Measurements from ENCODE around the gene TRPC4.

TRPC4 gene

DNA sequence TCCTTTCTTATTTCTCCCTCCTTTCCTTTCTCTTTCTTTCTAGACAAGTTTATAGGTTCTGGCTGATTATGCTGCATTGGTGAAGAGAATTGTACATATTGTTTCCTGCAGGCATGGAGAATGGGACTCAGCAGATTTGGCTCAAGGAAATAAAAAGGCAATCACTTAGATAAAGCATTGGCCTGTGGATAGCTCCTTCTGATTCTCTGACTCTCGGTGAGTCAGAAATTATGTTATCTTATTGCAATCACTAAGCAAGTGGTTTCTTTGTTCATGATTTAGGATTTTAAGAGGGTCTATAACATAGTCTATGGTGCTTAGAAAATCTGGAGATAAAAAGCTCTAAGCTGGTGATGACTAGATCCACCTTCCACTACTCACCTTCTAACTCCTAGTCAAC lies 217.0 kb downstream of the TRPC4 start:
- DNase-seq, result no peak

GRCh38 chr13:37651891-37652290 lies 217.7 kb downstream of the TRPC4 start:
- no peak for DNase-seq

- DNase-seq, result no peak
Measured at GRCh38 chr13:37648609-37649008, 221.0 kb downstream of the TRPC4 start.

DNA sequence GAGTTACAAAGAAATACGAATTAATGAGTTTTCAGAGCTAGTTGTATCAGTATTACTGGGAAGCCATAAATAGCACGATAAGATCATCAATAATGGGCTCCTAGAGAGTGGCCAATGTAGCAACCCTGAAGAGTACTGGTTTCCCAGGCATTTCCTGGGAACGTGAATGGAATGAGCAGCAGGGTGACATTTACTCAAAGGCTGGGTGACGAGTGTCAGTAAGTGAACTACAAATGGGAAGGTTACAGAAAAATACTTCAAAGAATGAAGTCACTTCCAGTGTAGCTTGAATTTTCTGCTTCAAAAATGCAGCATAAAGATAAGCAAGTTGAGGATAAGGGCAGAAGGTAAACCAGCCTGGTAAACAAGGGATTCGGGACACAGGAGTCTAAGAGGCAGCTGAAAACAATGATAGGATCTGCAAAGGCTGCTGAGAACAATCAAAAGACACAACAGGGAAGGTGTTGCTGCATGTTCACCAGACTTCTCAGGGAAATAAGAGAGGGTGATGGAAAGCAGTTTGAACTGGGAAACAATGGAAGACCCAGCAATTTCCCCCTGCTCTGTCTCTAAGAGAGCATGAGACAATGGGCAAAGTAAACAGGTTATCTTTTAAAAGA lies 222.4 kb downstream of the TRPC4 start:
- no peak for DNase-seq

DNA sequence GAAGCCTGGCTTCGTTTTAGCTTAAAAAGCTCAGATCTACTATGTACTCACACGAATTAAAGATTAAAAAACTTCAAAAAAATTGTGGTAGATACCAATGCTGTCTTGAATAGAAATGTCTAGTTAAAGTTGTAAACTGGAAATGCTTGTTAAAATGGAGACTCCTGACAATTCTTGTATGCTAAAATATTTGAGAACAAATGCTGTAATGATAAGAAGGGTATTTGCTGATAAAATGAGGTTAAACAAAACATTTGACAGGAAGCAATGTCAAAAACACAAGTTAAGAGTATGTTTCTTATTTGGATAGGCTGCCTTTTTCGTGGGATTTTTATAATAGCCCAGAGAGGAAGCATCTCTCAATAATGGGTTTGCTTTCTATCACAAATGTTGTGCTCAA lies 223.0 kb downstream of the TRPC4 start:
- no peak for DNase-seq

DNA sequence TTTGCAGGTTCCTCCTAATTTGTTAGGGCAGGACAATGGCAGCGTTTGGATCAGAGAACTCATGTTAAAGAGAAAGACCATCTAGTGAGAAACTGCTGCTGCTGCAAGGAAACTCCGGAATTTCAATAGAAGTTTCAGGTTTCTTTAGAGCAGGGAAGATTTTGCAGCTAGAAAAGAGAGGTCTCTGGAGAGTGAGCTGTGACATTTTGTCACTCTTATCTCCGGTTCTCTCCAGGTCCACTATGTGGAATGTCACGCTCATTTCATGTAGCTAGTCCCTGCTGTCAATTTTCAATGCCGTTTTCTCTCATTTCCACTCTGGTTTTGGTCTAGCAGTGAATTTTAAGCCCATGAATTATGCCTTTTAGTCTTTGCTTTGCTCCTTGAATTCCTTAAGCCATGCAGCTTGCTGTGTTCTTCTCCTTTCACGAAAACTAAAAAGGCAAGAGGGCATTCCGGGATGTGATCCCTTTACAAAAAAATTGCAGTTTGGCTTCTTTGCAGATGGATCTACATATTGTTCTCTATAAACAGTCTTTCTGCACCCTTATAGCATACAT lies 224.3 kb downstream of the TRPC4 start:
- no peak for DNase-seq

DNA sequence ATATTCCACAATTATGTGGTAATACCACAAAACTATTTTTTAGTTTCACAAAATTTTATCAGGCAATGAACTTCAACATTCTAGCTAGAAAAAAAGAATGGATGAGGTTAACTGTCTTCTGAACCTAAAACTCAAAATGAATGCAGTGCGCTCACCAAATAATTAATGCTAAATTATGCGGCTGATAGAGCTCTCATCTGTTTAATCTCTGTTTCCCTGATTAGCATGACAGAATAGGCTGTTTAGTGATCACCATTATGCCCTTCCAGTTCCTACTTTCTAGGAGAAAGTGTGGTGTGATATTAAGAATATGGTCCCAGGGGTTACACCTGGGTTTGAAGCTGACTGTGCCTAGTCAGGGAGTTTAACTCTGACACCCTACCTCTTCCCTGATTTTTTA lies 228.2 kb downstream of the TRPC4 start:
- no peak for DNase-seq

DNA sequence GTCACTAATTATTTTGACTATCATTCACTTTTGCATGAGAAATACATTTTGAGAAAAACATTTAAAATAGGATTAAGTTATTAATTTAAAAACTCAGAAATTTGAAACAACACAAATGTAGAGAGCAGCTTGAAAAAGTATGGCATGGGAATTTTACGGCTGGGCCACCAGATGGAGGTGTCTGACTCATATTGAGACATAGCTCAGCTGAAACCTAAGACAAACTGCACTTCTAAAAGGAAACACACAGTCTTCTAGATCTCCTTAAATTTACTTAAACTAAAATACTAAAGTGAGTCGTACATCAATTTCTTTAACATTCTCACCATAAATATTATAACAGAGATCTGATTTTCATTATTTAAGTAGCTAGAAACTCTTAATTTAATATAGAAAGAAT lies 229.1 kb downstream of the TRPC4 start:
- DNase-seq, result no peak

GRCh38 chr13:37636701-37637100 lies 232.9 kb downstream of the TRPC4 start:
- DNase-seq, result no peak

DNA sequence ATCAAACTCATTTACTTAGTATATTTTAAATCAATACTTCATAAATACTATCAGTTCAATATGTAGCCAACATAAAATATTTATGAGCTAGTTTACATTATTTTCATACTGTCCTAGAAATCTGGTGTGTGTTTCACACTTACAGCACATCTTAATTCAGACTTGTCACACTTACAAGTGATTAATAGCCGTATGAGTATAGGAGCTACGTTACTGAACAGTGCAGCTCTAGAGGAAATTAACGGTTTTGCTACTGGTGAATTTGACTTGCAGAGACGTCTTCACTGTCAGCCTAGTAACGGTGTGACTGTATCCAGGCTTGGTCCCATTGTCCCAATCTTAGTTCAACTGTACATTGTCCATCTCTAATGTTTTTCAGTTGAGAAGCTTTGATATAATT lies 237.3 kb downstream of the TRPC4 start:
- no peak for DNase-seq

DNA sequence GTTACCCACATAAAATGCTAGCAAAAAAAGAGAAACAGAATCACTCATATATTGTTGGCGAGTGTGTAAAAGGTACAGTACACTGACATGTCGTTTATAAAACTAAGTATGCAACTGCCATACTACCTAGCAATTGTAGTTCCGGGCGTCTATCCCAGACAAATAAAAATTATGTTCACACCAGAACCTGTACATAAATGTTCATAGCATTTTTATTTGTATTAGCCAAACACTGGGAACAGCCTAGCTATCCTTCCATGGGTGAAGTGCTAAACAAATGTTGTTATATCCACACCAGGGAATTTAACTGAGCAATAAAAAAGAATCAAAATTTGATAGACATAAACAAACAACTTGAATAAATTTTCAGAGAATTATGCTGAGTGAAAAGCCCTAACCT lies 242.1 kb downstream of the TRPC4 start:
- no peak for DNase-seq

DNA sequence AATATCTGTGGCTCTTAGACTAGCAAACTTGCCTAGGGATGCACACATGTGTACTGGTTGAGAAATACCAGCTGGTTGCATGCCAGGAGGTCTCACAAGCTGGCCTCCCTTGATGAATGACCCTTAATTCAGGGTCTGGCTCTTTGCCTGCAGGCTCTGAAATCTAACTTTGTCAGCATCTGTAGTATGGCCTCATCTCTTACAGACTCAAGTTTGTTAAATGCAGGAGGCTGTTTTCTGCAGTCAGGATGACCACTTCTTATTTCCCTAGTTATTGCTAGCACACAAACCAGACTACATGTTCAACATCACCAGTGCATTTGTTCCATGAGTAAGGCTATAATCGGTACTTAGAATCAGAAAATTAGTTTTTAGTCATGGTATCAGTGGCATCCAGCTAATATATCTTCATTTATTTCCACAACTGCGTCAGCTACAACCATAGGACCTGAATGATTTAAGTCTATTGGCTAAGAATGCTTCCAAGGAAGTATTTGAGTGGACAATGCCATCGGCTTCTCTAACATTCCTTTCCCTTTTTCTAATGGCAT lies 247.7 kb downstream of the TRPC4 start:
- DNase-seq, result no peak

GRCh38 chr13:37618554-37618953 lies 251.0 kb downstream of the TRPC4 start:
- no peak for DNase-seq

DNA sequence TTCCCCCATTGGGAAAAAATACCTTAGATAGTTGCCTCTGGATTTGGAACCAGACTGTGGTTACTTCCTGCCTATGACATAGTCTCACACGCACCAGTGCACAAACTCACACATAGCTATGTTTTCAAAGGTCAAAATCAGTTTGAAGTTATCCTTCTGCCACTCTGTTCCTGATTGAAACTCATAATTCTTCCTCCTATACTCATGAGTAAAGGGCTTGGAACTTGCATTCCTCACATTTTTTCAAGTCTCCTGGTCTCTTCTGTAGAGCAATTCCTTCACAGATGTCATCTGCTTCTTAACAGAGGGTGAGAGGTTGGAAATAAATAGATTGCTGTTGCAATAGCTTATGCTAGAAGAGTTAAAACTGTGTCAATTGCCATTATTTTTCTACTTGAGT lies 252.4 kb downstream of the TRPC4 start:
- DNase-seq, result no peak

- DNase-seq, result no peak
Measured at GRCh38 chr13:37616131-37616530, 253.4 kb downstream of the TRPC4 start.

GRCh38 chr13:37615276-37615675 lies 254.3 kb downstream of the TRPC4 start:
- no peak for DNase-seq

DNA sequence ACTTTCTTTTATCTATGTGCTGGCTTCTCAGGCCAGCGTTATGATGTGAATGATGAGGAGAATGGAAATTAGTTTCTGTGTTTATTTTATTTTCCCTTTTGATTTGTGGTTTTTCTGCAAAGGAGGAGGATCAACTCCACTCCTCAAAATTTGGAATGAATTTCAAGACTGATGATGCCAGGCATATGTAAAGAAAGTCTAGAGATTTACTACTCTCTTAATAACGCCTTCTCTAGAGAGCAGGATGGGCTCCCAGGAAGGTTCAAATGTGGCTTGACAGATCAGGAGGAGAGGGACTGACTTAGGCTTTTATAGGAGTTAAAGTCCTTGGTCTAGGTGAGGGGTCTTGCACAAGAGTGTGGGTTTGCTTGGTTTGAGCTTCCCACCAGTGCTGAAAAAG lies 255.9 kb downstream of the TRPC4 start:
- no peak for DNase-seq

GRCh38 chr13:37613236-37613635 lies 256.3 kb downstream of the TRPC4 start:
- no peak for DNase-seq

DNA sequence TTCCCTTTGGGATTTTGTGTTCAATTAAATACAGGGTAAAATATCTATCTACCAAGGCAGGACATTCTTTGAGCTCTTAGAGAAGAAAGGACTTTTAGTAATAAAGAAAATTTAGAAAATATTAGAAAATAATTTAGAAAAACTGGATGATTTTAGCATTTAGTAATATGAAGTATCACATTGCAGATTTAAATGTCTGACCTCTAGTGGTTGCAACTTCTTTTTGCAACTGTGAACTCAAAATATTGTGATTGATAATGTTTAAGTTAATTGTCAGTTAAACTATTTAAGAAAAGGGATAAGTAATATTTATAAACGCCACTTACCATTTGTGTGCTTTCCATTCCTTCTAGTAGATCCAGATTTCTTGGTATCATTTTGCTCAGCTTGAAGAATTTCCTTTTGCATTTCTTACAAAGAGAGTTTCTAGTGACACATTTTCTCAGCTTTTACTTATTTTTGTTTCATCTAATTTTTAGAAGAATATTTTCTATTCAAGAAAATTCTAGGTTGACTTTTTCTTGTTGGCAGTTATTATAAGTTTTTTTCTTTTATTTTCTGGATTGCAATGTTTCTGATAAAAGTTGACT lies 260.7 kb downstream of the TRPC4 start:
- no peak for DNase-seq

- no peak for DNase-seq
Measured at GRCh38 chr13:37602733-37603381, 266.7 kb downstream of the TRPC4 start.

DNA sequence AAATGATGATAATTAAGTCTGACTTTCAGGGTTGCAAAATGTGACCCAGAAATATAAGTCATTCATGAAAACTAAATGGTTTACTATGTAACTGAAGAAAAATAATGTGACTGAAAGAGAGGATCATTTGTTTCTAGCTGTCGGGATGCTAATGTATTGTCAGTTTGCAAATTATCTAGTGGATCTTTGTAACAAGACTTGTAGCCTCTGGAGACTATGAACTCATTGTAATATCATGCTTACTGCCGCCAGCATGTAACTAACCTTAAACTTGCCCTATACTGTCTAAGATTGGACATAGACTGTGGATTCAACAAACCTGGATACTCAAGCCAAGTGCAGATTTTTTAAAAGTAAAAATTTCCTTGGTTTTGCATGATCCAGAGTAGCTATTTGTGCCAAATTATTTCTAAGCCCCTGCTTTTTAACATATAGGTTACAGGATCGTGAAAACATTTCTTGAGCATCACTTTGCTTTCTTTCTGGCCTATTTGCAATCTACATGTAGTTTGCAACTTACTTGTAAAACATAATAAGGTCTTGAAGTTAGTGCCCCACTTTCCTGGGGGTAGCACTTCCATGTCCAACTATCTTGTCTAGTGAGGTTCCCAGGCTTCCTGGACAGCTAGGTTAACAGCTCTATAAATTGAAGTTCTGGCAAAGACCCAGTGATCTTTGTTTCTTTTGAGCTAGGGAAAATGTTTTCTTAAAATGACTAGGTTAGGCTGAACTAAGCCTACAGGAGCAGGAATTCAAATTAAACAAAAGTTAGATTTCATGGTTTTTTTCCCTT lies 267.7 kb downstream of the TRPC4 start:
- DNase-seq, result no peak

GRCh38 chr13:37599519-37599918 lies 270.1 kb downstream of the TRPC4 start:
- DNase-seq, result no peak

DNA sequence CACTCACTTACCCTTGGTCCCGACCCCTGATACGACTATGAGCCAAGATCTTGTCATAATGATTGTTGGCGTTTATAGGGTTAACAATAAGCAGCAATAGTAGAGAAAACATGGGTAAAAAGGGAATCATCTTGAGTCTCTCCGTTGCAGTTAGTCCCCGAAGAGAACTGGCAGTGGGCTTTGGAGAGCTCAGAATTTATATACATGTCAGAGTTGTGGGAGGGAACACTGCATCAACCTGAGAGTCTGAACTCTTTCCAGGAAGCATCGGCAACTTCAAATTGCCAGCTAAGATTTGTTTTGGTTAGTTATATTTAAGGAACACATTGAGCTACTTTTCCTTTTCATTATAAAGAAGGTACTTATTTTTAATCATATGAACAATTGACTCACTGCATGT lies 271.0 kb downstream of the TRPC4 start, which contains the start of gene POSTN:
POSTN (minus strand) TSS at position 172 of the 400 bp plus-strand sequence; CDS start at position 130, 42 bp downstream.
- DNase-seq, result no peak

Data from stimulated activated naive CD4-positive, alpha-beta T cell treated with Interleukin-2 at 50 U/mL for 16 hours (primary cell).